Tibial artery (tissue), 4 donors: ENCODE measurements around the gene CA12.

Source experiments
- DNase-seq, 2 donors: peaks; one replicate each; pipeline ENCODE4 v3.0.0-alpha.2; 2019
- H3K27ac ChIP-seq, 2 donors: fragments of 200-600 bp; sonication (generic) in 1 of 2; 1 replicate in 1 of 2; 2 replicates in 1 of 2; pipeline ENCODE4 v1.5.1; 2018 to 2019; ENCODE audit warnings: mild to moderate bottlenecking in 1 of 2
- H3K27me3 ChIP-seq, 2 donors: fragments of 200-600 bp; sonication (generic) in 1 of 2; one replicate each; pipeline versions ENCODE4 v1.5.1 to v1.6.0; 2016 to 2019
- H3K36me3 ChIP-seq, 3 donors: fragments of 200-600 bp; sonication (generic) in 2 of 3; one replicate each; pipeline ENCODE4 v1.5.1; 2016 to 2019; ENCODE audit warnings: mild to moderate bottlenecking in 2 of 3
- H3K4me1 ChIP-seq, 4 donors: fragments of 200-600 bp; sonication (generic) in 2 of 4; 1 replicate in 3 of 4; 2 replicates in 1 of 4; pipeline ENCODE4 v1.5.1; 2016 to 2019
- H3K4me3 ChIP-seq, 2 donors: fragments of 200-600 bp; sonication (generic) in 1 of 2; 1 replicate in 1 of 2; 2 replicates in 1 of 2; pipeline ENCODE4 v1.5.1; 2018 to 2019; ENCODE audit warnings: mild to moderate bottlenecking in 2 of 2
- H3K9me3 ChIP-seq, 3 donors: fragments of 200-600 bp; sonication (generic) in 1 of 3; one replicate each; pipeline ENCODE4 v1.5.1; 2016 to 2019
- CTCF ChIP-seq, 2 experiments: fragments of 200-600 bp in 1 of 2; fragments of 450-650 bp in 1 of 2; IDR thresholded peaks; one replicate each; pipeline ENCODE4 v1.5.1; 2017 to 2019; ENCODE audit warnings: antibody characterized with exemption in 2 of 2, mild to moderate bottlenecking in 1 of 2, moderate library complexity in 1 of 2
- intact Hi-C: fragments of 100-400 bp; cut with DNase I; formaldehyde crosslinking; loops from one replicate; pipeline ENCODE4 v1.15.0; 2023; ENCODE audit warnings: low total_unique reads

Gene CA12

GRCh38 chr15:63401078-63401477 lies 19.4 kb upstream of the CA12 start:
- no peaks in the 10 kb centered on the region for H3K27me3 ChIP-seq
- intact Hi-C loops: loop anchor here (5.0 kb wide), 2 partner anchors 109 to 354 kb away; no protein-coding TSS in a partner anchor
- no peaks in the 10 kb centered on the region for H3K9me3 ChIP-seq
- H3K4me1 ChIP-seq: peaks cover 0 to 5% (median 0%) of the 10 kb centered on the region in 4 donors
- no peak for TF ChIP-seq CTCF (IDR thresholded peaks at IDR 0.05)
- no peak for DNase-seq
- no peak overlapping the region for H3K27ac ChIP-seq
- no peaks in the 10 kb centered on the region for H3K36me3 ChIP-seq
- no peak overlapping the region for H3K4me3 ChIP-seq

- intact Hi-C loops: loop anchor here (10.0 kb wide), 1 partner anchor 544 kb away; no protein-coding TSS in a partner anchor
- no peak for DNase-seq
- Histone ChIP-seq H3K4me1 (peaks cover 0 to 5% (median 0%) of the 10 kb centered on the region in 4 donors), H3K27me3 (peaks cover 0 to 3% of the 10 kb centered on the region in 2 donors), H3K4me3 (no peak overlapping the region), H3K36me3 (no peaks in the 10 kb centered on the region), H3K27ac (no peak overlapping the region), H3K9me3 (no peaks in the 10 kb centered on the region)
- no peak for TF ChIP-seq CTCF (IDR thresholded peaks at IDR 0.05)
These were observed 16.8 kb upstream of the CA12 start for GRCh38 chr15:63398456-63398855.

- H3K27me3 ChIP-seq: peaks cover 0 to 3% of the 10 kb centered on the region in 2 donors
- no peak for TF ChIP-seq CTCF (IDR thresholded peaks at IDR 0.05)
- H3K4me3 ChIP-seq: no peak overlapping the region
- intact Hi-C loops: loop anchor here (10.0 kb wide), 1 partner anchor 542 kb away; no protein-coding TSS in a partner anchor
- no peaks in the 10 kb centered on the region for H3K36me3 ChIP-seq
- no peak for DNase-seq
- H3K4me1 ChIP-seq: no peaks in the 10 kb centered on the region
- H3K9me3 ChIP-seq: no peaks in the 10 kb centered on the region
- no peak overlapping the region for H3K27ac ChIP-seq
These were observed 14.7 kb upstream of the CA12 start for GRCh38 chr15:63396152-63396928.

- Histone ChIP-seq H3K4me1 (peaks cover 0 to 3% (median 0%) of the 10 kb centered on the region in 4 donors), H3K36me3 (no peaks in the 10 kb centered on the region), H3K4me3 (no peak overlapping the region), H3K9me3 (no peaks in the 10 kb centered on the region), H3K27ac (no peak overlapping the region), H3K27me3 (peaks cover 0 to 3% of the 10 kb centered on the region in 2 donors)
- intact Hi-C loops: loop anchor here (10.0 kb wide), 1 partner anchor 541 kb away; no protein-coding TSS in a partner anchor
- no peak for DNase-seq
- no peak for TF ChIP-seq CTCF (IDR thresholded peaks at IDR 0.05)
These were observed 14.1 kb upstream of the CA12 start for GRCh38 chr15:63395730-63396151.

GRCh38 chr15:63392361-63393009 lies 10.8 kb upstream of the CA12 start:
- no peak overlapping the region for H3K27ac ChIP-seq
- H3K36me3 ChIP-seq: no peaks in the 10 kb centered on the region
- intact Hi-C loops: loop anchor here (10.0 kb wide), 1 partner anchor 538 kb away; no protein-coding TSS in a partner anchor
- H3K4me3 ChIP-seq: no peak overlapping the region
- H3K4me1 ChIP-seq: peaks cover 0 to 10% (median 0%) of the 10 kb centered on the region in 4 donors
- TF ChIP-seq CTCF (IDR thresholded peaks at IDR 0.05): no peak
- DNase-seq: no peak
- peaks cover 0 to 3% of the 10 kb centered on the region in 2 donors for H3K27me3 ChIP-seq
- no peaks in the 10 kb centered on the region for H3K9me3 ChIP-seq
